ENCODE data around the gene RIPPLY3.
"Not testable (repeated sequence)": the region's sequence is repeated elsewhere in the genome, so short reads cannot be mapped to it uniquely, and the experiment has no call there.

RIPPLY3 gene

GRCh38 chr21:36992671-36993070 is 13.8 kb upstream of the RIPPLY3 start:
- TF ChIP-seq CSDC2 (CRISPR knock-in tag; IDR thresholded peaks at IDR 0.05): no peak
- ATAC-seq: no peak

GRCh38 chr21:36994501-36995158 is 11.9 kb upstream of the RIPPLY3 start:
- ATAC-seq: no peak
- TF ChIP-seq ARNTL (CRISPR knock-in tag; IDR thresholded peaks at IDR 0.05; ENCODE audit: borderline replicate concordance, low read depth) (no peak), ZNF70 (CRISPR knock-in tag; IDR thresholded peaks at IDR 0.05) (no peak), ESRRG (CRISPR knock-in tag; IDR thresholded peaks at IDR 0.05) (no peak), ZFP30 (CRISPR knock-in tag; IDR thresholded peaks at IDR 0.05) (no peak)

- not testable (repeated sequence) for ATAC-seq
Measured at GRCh38 chr21:36995285-36995684, 11.2 kb upstream of the RIPPLY3 start.

- no peak for TF ChIP-seq TCF4 (CRISPR knock-in tag; IDR thresholded peaks at IDR 0.05; ENCODE audit: borderline replicate concordance)
- TF ChIP-seq GLIS3 (CRISPR knock-in tag; IDR thresholded peaks at IDR 0.05): no peak
- ATAC-seq: no peak
Measured at GRCh38 chr21:36999131-36999898, 7.2 kb upstream of the RIPPLY3 start.

- TF ChIP-seq TOX (CRISPR knock-in tag; IDR thresholded peaks at IDR 0.05; ENCODE audit: borderline replicate concordance) (no peak), BACH2 (CRISPR knock-in tag; IDR thresholded peaks at IDR 0.05; ENCODE audit: borderline replicate concordance) (no peak), ZFP3 (CRISPR knock-in tag; IDR thresholded peaks at IDR 0.05) (no peak), ISL1 (CRISPR knock-in tag; IDR thresholded peaks at IDR 0.05) (no peak), PPARA (CRISPR knock-in tag; IDR thresholded peaks at IDR 0.05; ENCODE audit: borderline replicate concordance) (no peak), PATZ1 (CRISPR knock-in tag; IDR thresholded peaks at IDR 0.05; ENCODE audit: borderline replicate concordance) (no peak), CSRNP3 (CRISPR knock-in tag; IDR thresholded peaks at IDR 0.05) (no peak), ZNF565 (CRISPR knock-in tag; conservative IDR thresholded peaks at IDR 0.05; ENCODE audit: low read depth) (no peak), ZNF8 (CRISPR knock-in tag; IDR thresholded peaks at IDR 0.05) (no peak), ZNF70 (CRISPR knock-in tag; IDR thresholded peaks at IDR 0.05) (no peak), SNAI2 (CRISPR knock-in tag; IDR thresholded peaks at IDR 0.05) (no peak), ESRRG (CRISPR knock-in tag; IDR thresholded peaks at IDR 0.05) (no peak), ARNTL (CRISPR knock-in tag; IDR thresholded peaks at IDR 0.05; ENCODE audit: borderline replicate concordance, low read depth) (no peak), ZC3H10 (CRISPR knock-in tag; IDR thresholded peaks at IDR 0.05) (no peak), OSR1 (CRISPR knock-in tag; IDR thresholded peaks at IDR 0.05) (no peak), RARB (CRISPR knock-in tag; IDR thresholded peaks at IDR 0.05) (no peak), ZFP30 (CRISPR knock-in tag; IDR thresholded peaks at IDR 0.05) (no peak), CREB5 (CRISPR knock-in tag; IDR thresholded peaks at IDR 0.05; ENCODE audit: low read depth) (no peak), POU6F1 (CRISPR knock-in tag; IDR thresholded peaks at IDR 0.05; ENCODE audit: borderline replicate concordance, low read depth) (no peak), TSHZ2 (CRISPR knock-in tag; IDR thresholded peaks at IDR 0.05) (no peak)
- no peak; the same call in 2 of the 3 replicates for ATAC-seq
Measured at GRCh38 chr21:37000381-37000780, 6.1 kb upstream of the RIPPLY3 start.

Measured in SK-N-SH treated with all-trans-retinoic acid at 6 μM for 48 hours (cell line).